Kidney epithelial cell (primary cell): ENCODE results near the gene KRTAP20-4. TPM values are rescaled to one million over a fixed set of nuclear protein-coding genes. Genes with fewer than 3 reads are reported as not detected.

Experiments
- DNase-seq: peaks from one replicate; pipeline ENCODE4 v3.0.0-alpha.2; 2010; ENCODE audit warnings: low read depth
- H3K27me3 ChIP-seq: 2 replicates; pipeline ENCODE4 v1.6.0; 2011; ENCODE audit warnings: low read length; ENCODE audit not compliant: control insufficient read depth, insufficient read depth
- H3K36me3 ChIP-seq: 2 replicates; pipeline ENCODE4 v1.5.1; 2011; ENCODE audit warnings: low read length; ENCODE audit not compliant: control insufficient read depth, insufficient read depth
- H3K4me3 ChIP-seq: 2 replicates; pipeline ENCODE4 v1.5.1; 2011; ENCODE audit warnings: low read depth, mild to moderate bottlenecking, control low read depth, low read length
- CTCF ChIP-seq: IDR thresholded peaks from 2 replicates; pipeline ENCODE4 v1.5.1; 2011; ENCODE audit warnings: mild to moderate bottlenecking, moderate library complexity, low read length, control low read depth, inconsistent platforms; ENCODE audit not compliant: insufficient read depth, poor library complexity, severe bottlenecking
- total RNA-seq: library from RNA; depleted of rRNA; stranded (reverse); fragments of >200 nt; gene quantifications from 2 replicates; pipeline ENCODE4 v1.2.3, GENCODE V29; 2015

The KRTAP20-4 gene
- total RNA-seq, result not detected in 2 replicates

GRCh38 chr21:30620522-30620921, at the start of gene KRTAP20-4:
TSS of gene KRTAP20-4 (plus strand) at chr21:30620627.
- H3K36me3 ChIP-seq, result no peaks in the 10 kb centered on the region
- DNase-seq, result no peak
- H3K4me3 ChIP-seq, result no peak within 1 kb of the TSS
- no peaks in the 10 kb centered on the region for H3K27me3 ChIP-seq
- TF ChIP-seq CTCF, result no peak

GRCh38 chr21:30577766-30578165, 42.7 kb upstream of the KRTAP20-4 start:
- Histone ChIP-seq H3K36me3 (no peaks in the 10 kb centered on the region), H3K4me3 (no peak overlapping the region), H3K27me3 (no peaks in the 10 kb centered on the region)
- DNase-seq, result no peak
- TF ChIP-seq CTCF, result no peak

- no peaks in the 10 kb centered on the region for H3K36me3 ChIP-seq
- TF ChIP-seq CTCF, result no peak
- DNase-seq, result no peak
- H3K4me3 ChIP-seq, result no peak overlapping the region
- no peaks in the 10 kb centered on the region for H3K27me3 ChIP-seq
These were observed 41.1 kb upstream of the KRTAP20-4 start for GRCh38 chr21:30579346-30579745.

- Histone ChIP-seq H3K4me3 (no peak overlapping the region), H3K36me3 (no peaks in the 10 kb centered on the region), H3K27me3 (no peaks in the 10 kb centered on the region)
- TF ChIP-seq CTCF, result no peak
- DNase-seq, result no peak
These were observed 40.3 kb upstream of the KRTAP20-4 start for GRCh38 chr21:30580132-30580531.

- Histone ChIP-seq H3K27me3 (no peaks in the 10 kb centered on the region), H3K36me3 (no peaks in the 10 kb centered on the region), H3K4me3 (no peak overlapping the region)
- TF ChIP-seq CTCF, result no peak
- DNase-seq, result no peak
These were observed 37.6 kb upstream of the KRTAP20-4 start for GRCh38 chr21:30582870-30583269.

GRCh38 chr21:30590297-30590696, 30.1 kb upstream of the KRTAP20-4 start, which contains the start of gene KRTAP22-2:
TSS of gene KRTAP22-2 (minus strand) at chr21:30590397.
- H3K36me3 ChIP-seq, result no peaks in the 10 kb centered on the region
- DNase-seq, result no peak
- H3K27me3 ChIP-seq, result no peaks in the 10 kb centered on the region
- H3K4me3 ChIP-seq, result no peak within 1 kb of the TSS
- no peak for TF ChIP-seq CTCF
